Activated effector memory CD4-positive, alpha-beta T cell treated with anti-CD3 and anti-CD28 coated beads, Interleukin-2, amount 50 U/mL, for 16 hours (primary cell): ENCODE results near the gene SEC24A.
"Not testable (repeated sequence)": the region's sequence is repeated elsewhere in the genome, so short reads cannot be mapped to it uniquely, and the experiment has no call there.

ENCODE experiments used
- DNase-seq: peaks from one replicate; pipeline ENCODE4 v3.0.0-alpha.2; 2020

SEC24A gene

GRCh38 chr5:134648425-134649162 lies at the start of gene SEC24A:
SEC24A (plus strand) TSS chr5:134648785; CDS start chr5:134649077, 292 bp downstream.
- DNase-seq: peak; percentile 96

GRCh38 chr5:134599820-134600219 lies 48.8 kb upstream of the SEC24A start:
- not testable (repeated sequence) for DNase-seq

GRCh38 chr5:134600600-134600999 lies 48.0 kb upstream of the SEC24A start:
- no peak for DNase-seq

DNA sequence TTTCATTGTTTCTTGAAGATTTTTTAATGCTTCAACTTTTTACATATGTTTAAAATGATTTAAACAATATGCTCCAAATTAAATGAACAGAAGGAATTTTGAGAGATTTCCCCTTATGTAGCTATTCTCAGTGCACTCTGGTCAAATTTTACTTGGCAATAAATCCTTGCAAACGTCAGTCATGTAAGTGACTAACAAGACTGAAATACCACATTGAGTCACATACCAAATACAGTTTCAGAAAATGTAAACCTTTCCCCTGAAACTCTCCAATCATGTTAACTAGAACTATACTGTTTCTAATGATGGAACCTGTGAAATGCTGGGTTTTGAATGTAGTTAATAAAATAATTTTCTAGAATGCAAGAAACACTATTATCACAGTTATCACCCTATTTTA lies 45.5 kb upstream of the SEC24A start:
- no peak for DNase-seq

GRCh38 chr5:134604908-134605307 lies 43.7 kb upstream of the SEC24A start:
- DNase-seq: no peak

- no peak for DNase-seq
Measured at GRCh38 chr5:134606726-134607125, 41.9 kb upstream of the SEC24A start.

- DNase-seq: no peak
Measured at GRCh38 chr5:134608555-134608954, 40.0 kb upstream of the SEC24A start.

- DNase-seq: no peak
Measured at GRCh38 chr5:134609232-134609851, 39.2 kb upstream of the SEC24A start.

DNA sequence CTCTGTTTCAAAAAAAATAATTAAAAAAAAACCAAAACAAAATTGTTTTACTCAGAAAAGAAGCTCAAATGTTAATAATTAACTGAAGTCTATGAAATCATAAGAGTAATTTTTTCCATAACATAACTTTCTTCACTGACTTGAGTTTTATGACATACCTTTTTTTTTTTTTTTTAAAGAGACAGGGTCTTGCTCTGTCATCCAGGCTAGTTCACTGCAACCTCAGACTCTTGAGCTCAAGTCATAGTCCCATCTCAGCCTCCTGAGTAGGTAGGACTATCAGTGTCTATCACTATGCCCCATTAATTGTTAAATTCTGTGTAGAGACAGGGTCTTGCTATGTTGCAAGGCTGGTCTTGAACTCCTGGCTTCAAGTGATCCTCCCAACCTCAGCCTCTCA lies 37.9 kb upstream of the SEC24A start:
- DNase-seq: no peak

GRCh38 chr5:134611515-134611914 lies 37.1 kb upstream of the SEC24A start:
- no peak for DNase-seq

- DNase-seq: no peak
Measured at GRCh38 chr5:134614450-134615085, 34.0 kb upstream of the SEC24A start.

DNA sequence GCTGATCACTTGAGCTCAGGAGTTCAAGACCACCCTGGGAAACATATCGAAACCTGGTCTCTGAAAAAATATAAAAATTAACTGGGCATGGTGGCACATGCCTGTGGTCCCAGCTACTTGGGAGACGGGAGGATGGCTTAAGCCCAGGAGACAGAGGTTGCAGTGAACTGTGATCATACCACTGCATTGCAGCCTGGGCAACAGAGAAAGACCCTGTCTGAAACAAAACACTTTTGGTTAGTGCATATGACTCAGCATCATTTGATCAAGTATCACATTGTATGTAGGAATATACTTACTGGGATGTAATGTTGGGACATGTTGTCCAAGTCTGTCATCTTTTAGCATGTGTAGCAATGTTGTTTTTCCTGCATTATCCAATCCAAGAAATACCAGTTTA lies 28.0 kb upstream of the SEC24A start:
- DNase-seq: no peak

DNA sequence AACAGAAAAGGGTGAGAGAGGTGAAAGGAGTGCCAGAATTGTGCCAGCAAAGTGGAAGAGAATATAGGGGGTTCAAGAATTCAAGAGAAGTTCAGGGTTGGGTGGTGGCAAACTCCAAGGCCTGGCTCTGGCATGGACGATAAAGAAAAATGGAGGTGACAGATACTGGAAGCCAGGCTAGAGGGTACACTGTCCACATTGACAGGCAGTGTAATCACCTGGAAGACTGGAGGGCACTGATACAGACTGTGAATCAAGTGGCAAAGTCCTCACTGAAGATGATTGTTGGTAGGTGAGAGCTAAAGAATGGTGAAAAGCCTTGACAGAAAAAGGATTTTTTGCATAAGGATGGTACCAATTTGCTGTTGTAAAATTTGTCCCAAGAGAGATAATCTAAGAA lies 23.0 kb upstream of the SEC24A start:
- DNase-seq: no peak

DNA sequence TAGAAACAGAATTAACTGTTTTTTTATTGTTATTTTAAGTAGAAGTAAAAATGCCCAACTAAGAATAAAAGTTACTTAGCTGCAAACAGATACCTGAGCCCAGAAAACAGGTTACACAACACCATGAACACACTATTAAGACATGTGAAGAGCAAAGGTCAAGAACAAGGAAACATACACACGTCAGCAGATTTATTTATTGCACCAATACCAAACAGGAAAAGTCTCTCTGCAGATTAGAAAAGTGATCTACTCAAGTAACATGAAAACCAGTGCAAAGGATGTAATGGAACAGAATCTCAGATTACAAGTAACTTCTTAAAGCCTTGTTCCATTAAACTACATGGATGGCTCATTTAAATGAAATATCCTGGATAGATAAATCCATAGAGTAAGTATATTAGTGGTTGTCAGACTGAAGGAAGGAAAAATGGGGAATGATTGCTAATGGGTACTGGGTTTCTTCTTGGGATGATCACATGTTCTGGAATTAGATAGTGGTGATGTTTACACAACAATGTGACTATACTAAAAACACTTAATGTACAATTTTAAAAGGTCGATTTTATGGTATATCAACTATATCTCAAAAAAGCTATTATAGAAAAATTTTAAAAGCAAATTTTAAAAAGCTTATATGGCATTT lies 22.1 kb upstream of the SEC24A start:
- no peak for DNase-seq

GRCh38 chr5:134634227-134634626 lies 14.4 kb upstream of the SEC24A start:
- DNase-seq: no peak

- DNase-seq: peak; percentile 62
Measured at GRCh38 chr5:134635366-134635765, 13.2 kb upstream of the SEC24A start.

GRCh38 chr5:134637116-134637721 lies 11.4 kb upstream of the SEC24A start:
- peak; percentile 22 for DNase-seq

DNA sequence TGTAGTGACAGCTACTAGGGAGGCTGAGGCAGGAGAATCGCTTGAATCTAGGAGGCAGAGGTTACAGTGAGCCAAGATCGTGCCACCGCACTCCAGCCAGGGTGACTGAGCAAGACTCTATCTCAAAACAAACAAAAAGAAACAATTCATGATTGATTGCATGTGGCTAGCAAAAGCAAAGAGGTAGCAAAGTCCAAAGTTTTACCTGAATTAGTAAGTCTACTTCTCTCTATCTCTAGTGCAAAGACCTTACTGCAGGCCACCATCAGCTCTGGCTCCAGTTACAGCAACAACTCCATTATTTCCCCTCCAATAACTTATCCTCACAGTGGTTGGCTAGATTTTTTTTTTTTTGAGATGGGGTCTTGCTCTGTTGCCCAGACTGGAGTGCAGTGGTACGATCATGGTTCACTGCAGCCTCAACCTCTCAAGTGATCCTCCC lies 9.8 kb upstream of the SEC24A start:
- no peak for DNase-seq

- no peak for DNase-seq
Measured at GRCh38 chr5:134642931-134643530, 5.6 kb upstream of the SEC24A start.

- DNase-seq: peak; percentile 70
Measured at GRCh38 chr5:134647750-134648424, 698 bp upstream of the SEC24A start.

GRCh38 chr5:134649163-134649835 lies 714 bp downstream of the SEC24A start:
- DNase-seq: no peak

DNA sequence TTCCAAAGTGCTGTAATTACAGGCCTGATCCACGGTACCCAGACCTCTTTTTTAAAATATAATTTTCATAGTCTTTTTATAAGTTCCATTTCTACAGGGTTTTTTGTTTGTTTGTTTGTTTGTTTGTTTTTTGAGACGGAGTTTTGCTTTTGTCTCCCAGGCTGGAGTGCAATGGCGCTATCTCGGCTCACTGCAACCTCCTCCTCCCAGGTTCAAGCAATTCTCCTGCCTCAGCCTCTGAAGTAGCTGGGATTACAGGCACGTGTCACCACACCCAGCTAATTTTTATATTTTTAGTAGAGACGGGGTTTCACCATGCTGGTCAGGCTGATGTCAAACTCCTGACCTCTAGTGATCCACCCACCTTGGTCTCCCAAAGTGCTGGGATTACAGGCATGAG lies 2.1 kb downstream of the SEC24A start:
- peak; percentile 38 for DNase-seq
